ENCODE results near the gene P4HA1. TPM values are rescaled to one million over a fixed set of nuclear protein-coding genes. Genes with fewer than 3 reads are reported as not detected.

Gene P4HA1
- total and polyA plus RNA-seq, 3 donors from 2014 or later: 19.0 to 28.1 (median 20.2) TPM

- 89 to 100% methylated on average over 1 of the region's 1 CpG for WGBS, 2 donors
- H3K27ac ChIP-seq: peak overlapping the region in 1 of 2 donors; percentile 27
- H3K4me1 ChIP-seq: peaks cover 16% of the 10 kb centered on the region
- DNase-seq: no peak
- H3K9me3 ChIP-seq: no peaks in the 10 kb centered on the region
- H3K36me3 ChIP-seq (ENCODE audit: low read depth, missing control alignments): no peaks in the 10 kb centered on the region
- TF ChIP-seq POLR2A (IDR thresholded peaks at IDR 0.05): no peak
- no peak for TF ChIP-seq CTCF (IDR thresholded peaks at IDR 0.05)
- no peaks in the 10 kb centered on the region for H3K27me3 ChIP-seq
- H3K4me3 ChIP-seq: no peak overlapping the region
- intact Hi-C loops (cut with DNase I; ENCODE audit: low total_unique reads): no loop called here
These were observed 78.0 kb downstream of the P4HA1 start for GRCh38 chr10:73018632-73019031.

- TF ChIP-seq POLR2A (IDR thresholded peaks at IDR 0.05): no peak
- no peak for TF ChIP-seq CTCF (IDR thresholded peaks at IDR 0.05)
- DNase-seq: peak; percentile 37
- Histone ChIP-seq H3K27me3 (no peaks in the 10 kb centered on the region), H3K4me3 (no peak overlapping the region), H3K9me3 (no peaks in the 10 kb centered on the region), H3K27ac (peak overlapping the region in 1 of 2 donors; percentile 27), H3K36me3 (ENCODE audit: low read depth, missing control alignments) (peaks cover 2% of the 10 kb centered on the region), H3K4me1 (peaks cover 16% of the 10 kb centered on the region)
- intact Hi-C loops (cut with DNase I; ENCODE audit: low total_unique reads): no loop called here
- 50 to 56% methylated on average over 2 of the region's 2 CpGs for WGBS, 2 donors
These were observed 78.6 kb downstream of the P4HA1 start for GRCh38 chr10:73017955-73018480.

GRCh38 chr10:73015779-73016178 is 80.9 kb downstream of the P4HA1 start:
- H3K27me3 ChIP-seq: no peaks in the 10 kb centered on the region
- H3K36me3 ChIP-seq (ENCODE audit: low read depth, missing control alignments): peaks cover 4% of the 10 kb centered on the region
- DNase-seq: no peak
- no peak overlapping the region for H3K27ac ChIP-seq
- no peaks in the 10 kb centered on the region for H3K9me3 ChIP-seq
- intact Hi-C loops (cut with DNase I; ENCODE audit: low total_unique reads): no loop called here
- 89 to 91% methylated on average over 2 of the region's 2 CpGs for WGBS, 2 donors
- TF ChIP-seq CTCF (IDR thresholded peaks at IDR 0.05) (no peak), POLR2A (IDR thresholded peaks at IDR 0.05) (no peak)
- H3K4me1 ChIP-seq: peaks cover 16% of the 10 kb centered on the region
- H3K4me3 ChIP-seq: no peak overlapping the region

GRCh38 chr10:73003822-73004221 is 92.8 kb downstream of the P4HA1 start:
- Histone ChIP-seq H3K4me3 (no peak overlapping the region), H3K9me3 (no peaks in the 10 kb centered on the region), H3K36me3 (ENCODE audit: low read depth, missing control alignments) (peaks cover 3% of the 10 kb centered on the region), H3K27me3 (no peaks in the 10 kb centered on the region), H3K27ac (no peak overlapping the region), H3K4me1 (no peaks in the 10 kb centered on the region)
- DNase-seq: no peak
- intact Hi-C loops (cut with DNase I; ENCODE audit: low total_unique reads): no loop called here
- TF ChIP-seq CTCF (IDR thresholded peaks at IDR 0.05): no peak
- TF ChIP-seq POLR2A (IDR thresholded peaks at IDR 0.05): no peak

- Histone ChIP-seq H3K4me3 (no peak overlapping the region), H3K27me3 (no peaks in the 10 kb centered on the region), H3K4me1 (no peaks in the 10 kb centered on the region), H3K36me3 (ENCODE audit: low read depth, missing control alignments) (peaks cover 3% of the 10 kb centered on the region), H3K27ac (no peak overlapping the region), H3K9me3 (no peaks in the 10 kb centered on the region)
- intact Hi-C loops (cut with DNase I; ENCODE audit: low total_unique reads): no loop called here
- no peak for TF ChIP-seq POLR2A (IDR thresholded peaks at IDR 0.05)
- TF ChIP-seq CTCF (IDR thresholded peaks at IDR 0.05): no peak
- no peak for DNase-seq
- 89 to 93% methylated on average over 3 of the region's 3 CpGs for WGBS, 2 donors
These were observed 95.7 kb downstream of the P4HA1 start for GRCh38 chr10:73000973-73001372.

Data from testis (tissue), 3 donors.